SJSA1 (cell line): ENCODE results near the gene DNAJC1. TPM values are rescaled to one million over a fixed set of nuclear protein-coding genes. Genes with fewer than 3 reads are reported as not detected.
"Not testable (repeated sequence)": the region's sequence is repeated elsewhere in the genome, so short reads cannot be mapped to it uniquely, and the experiment has no call there.

Experiments used
- DNase-seq, 2 experiments: peaks; one replicate each; pipeline ENCODE4 v3.0.0-alpha.2; 2015 to 2020; ENCODE audit warnings: low spot score in 2 of 2, low read depth in 1 of 2
- H3K27ac ChIP-seq: fragments of 250-450 bp; sonication (Bioruptor Pico); 2 replicates; pipeline ENCODE4 v1.5.1; 2020; ENCODE audit warnings: mild to moderate bottlenecking, moderate library complexity
- H3K27me3 ChIP-seq: fragments of 250-450 bp; sonication (Bioruptor Pico); replicated peaks from 2 replicates; pipeline ENCODE4 v1.5.1; 2020; ENCODE audit warnings: mild to moderate bottlenecking, moderate library complexity
- H3K36me3 ChIP-seq: fragments of 250-450 bp; sonication (Bioruptor Pico); 2 replicates; pipeline ENCODE4 v1.5.1; 2020; ENCODE audit warnings: mild to moderate bottlenecking
- H3K4me1 ChIP-seq: fragments of 250-450 bp; sonication (Bioruptor Pico); replicated peaks from 2 replicates; pipeline ENCODE4 v1.6.1; 2021; ENCODE audit warnings: mild to moderate bottlenecking
- H3K4me3 ChIP-seq: fragments of 250-450 bp; sonication (Bioruptor Pico); 2 replicates; pipeline ENCODE4 v1.5.1; 2020; ENCODE audit warnings: mild to moderate bottlenecking
- H3K9me3 ChIP-seq: fragments of 250-450 bp; sonication (Bioruptor Pico); replicated peaks from 2 replicates; pipeline ENCODE4 v1.5.1; 2020; ENCODE audit warnings: mild to moderate bottlenecking
- total RNA-seq: library from RNA; depleted of rRNA; stranded (reverse); fragments of >200 nt; shearing (Covaris generic); gene quantifications from 2 replicates; pipeline ENCODE4 v1.2.3, GENCODE V29; 2014

Gene DNAJC1
- total RNA-seq, 1 experiment from 2014 or later, result 78.3 TPM

- H3K9me3 ChIP-seq, result peaks cover 4% of the 10 kb centered on the region
- H3K4me3 ChIP-seq, result no peak overlapping the region
- no peaks in the 10 kb centered on the region for H3K36me3 ChIP-seq
- no peaks in the 10 kb centered on the region for H3K4me1 ChIP-seq
- H3K27ac ChIP-seq, result no peak overlapping the region
- DNase-seq, result no peak
- no peaks in the 10 kb centered on the region for H3K27me3 ChIP-seq
Observed at GRCh38 chr10:21831986-21832820, 171.3 kb downstream of the DNAJC1 start.

- DNase-seq, result no peak
- H3K4me3 ChIP-seq, result no peak overlapping the region
- no peaks in the 10 kb centered on the region for H3K4me1 ChIP-seq
- H3K9me3 ChIP-seq, result peaks cover 7% of the 10 kb centered on the region
- no peaks in the 10 kb centered on the region for H3K36me3 ChIP-seq
- H3K27ac ChIP-seq, result no peak overlapping the region
- H3K27me3 ChIP-seq, result no peaks in the 10 kb centered on the region
Observed at GRCh38 chr10:21830037-21830436, 173.5 kb downstream of the DNAJC1 start.

DNA sequence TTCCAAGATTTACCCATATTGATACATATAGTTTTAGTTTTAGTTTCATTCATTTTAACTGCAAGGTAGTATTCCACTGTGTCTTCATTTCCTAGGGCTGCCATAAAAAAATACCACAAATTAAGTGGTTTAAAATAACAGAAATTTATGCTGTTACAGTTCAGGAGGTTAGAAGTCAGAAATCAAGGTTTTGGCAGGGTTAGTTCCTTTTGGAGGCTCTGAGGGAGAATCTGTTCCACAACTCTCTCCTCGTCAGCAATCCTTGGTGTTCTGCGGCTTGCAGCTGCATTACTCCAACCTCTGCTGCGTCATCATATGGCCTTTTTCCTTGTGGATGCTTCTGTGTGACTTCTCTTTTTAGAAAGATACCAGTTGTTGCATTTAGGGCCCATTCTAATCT lies 176.2 kb downstream of the DNAJC1 start:
- Histone ChIP-seq H3K9me3 (peaks cover 7% of the 10 kb centered on the region; the same call in 1 of the 2 replicates), H3K4me3 (no peak overlapping the region), H3K27me3 (no peaks in the 10 kb centered on the region), H3K36me3 (no peaks in the 10 kb centered on the region), H3K27ac (no peak overlapping the region), H3K4me1 (no peaks in the 10 kb centered on the region)
- no peak for DNase-seq

DNA sequence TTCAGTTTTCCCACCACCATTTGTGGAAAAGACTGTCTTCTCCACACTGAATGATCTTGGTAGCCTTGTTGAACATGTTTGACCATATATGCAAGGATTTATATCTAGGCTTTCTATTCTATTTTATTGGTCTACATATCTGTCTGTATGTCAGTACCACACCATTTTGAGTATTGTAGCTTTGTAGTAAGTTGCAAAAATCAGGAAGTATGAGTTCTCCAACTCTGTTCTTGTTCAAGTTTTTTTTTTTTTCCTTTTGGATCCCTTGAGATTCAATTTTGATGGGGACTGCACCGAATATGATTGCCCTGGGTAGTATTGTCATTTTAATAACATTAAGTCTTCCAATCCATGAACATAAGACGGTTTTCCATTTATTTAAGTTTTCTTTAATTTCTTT lies 176.8 kb downstream of the DNAJC1 start:
- Histone ChIP-seq H3K9me3 (peaks cover 7% of the 10 kb centered on the region; the same call in 1 of the 2 replicates), H3K4me1 (no peaks in the 10 kb centered on the region), H3K4me3 (no peak overlapping the region), H3K27me3 (no peaks in the 10 kb centered on the region), H3K36me3 (no peaks in the 10 kb centered on the region), H3K27ac (no peak overlapping the region)
- DNase-seq, result no peak

- Histone ChIP-seq H3K36me3 (no peaks in the 10 kb centered on the region), H3K27me3 (no peaks in the 10 kb centered on the region), H3K27ac (no peak overlapping the region), H3K4me3 (no peak overlapping the region), H3K4me1 (no peaks in the 10 kb centered on the region), H3K9me3 (peaks cover 7% of the 10 kb centered on the region; the same call in 1 of the 2 replicates)
- DNase-seq, result no peak
Observed at GRCh38 chr10:21825345-21825744, 178.2 kb downstream of the DNAJC1 start.

GRCh38 chr10:21824409-21824808 lies 179.1 kb downstream of the DNAJC1 start:
- no peaks in the 10 kb centered on the region for H3K27me3 ChIP-seq
- H3K4me1 ChIP-seq, result no peaks in the 10 kb centered on the region
- H3K27ac ChIP-seq, result no peak overlapping the region
- DNase-seq, result no peak
- H3K36me3 ChIP-seq, result no peaks in the 10 kb centered on the region
- no peak overlapping the region for H3K4me3 ChIP-seq
- peaks cover 6% of the 10 kb centered on the region; the same call in 1 of the 2 replicates for H3K9me3 ChIP-seq

- H3K4me1 ChIP-seq, result no peaks in the 10 kb centered on the region
Observed at GRCh38 chr10:21823617-21824016, 179.9 kb downstream of the DNAJC1 start.

DNA sequence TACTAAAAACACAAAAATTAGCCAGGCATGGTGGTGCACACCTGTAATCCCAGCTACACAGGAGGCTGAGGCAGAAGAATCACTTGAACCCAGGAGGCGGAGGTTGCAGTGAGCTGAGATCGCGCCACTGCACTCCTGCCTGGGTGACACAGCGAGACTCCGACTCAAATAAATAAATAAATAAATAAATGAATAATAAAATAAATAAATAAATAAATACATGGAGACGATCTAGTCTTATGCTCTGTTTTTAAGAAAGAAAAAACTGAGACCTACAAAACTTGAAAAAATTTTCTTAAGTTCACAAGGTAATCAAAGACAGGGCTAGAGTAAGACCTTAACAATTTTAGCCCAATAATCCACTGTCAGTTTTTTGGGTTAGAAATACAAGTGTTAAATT lies 181.3 kb downstream of the DNAJC1 start:
- not testable (repeated sequence) for H3K27ac ChIP-seq, H3K4me3 ChIP-seq

More at GRCh38 chr10:21823617-21824016, 179.9 kb downstream of the DNAJC1 start:
- Histone ChIP-seq H3K36me3 (no peaks in the 10 kb centered on the region), H3K4me3 (no peak overlapping the region), H3K9me3 (peaks cover 5% of the 10 kb centered on the region; the same call in 1 of the 2 replicates), H3K27ac (no peak overlapping the region), H3K27me3 (no peaks in the 10 kb centered on the region)
- DNase-seq, result no peak

GRCh38 chr10:21820952-21821351 lies 182.6 kb downstream of the DNAJC1 start:
- no peak overlapping the region for H3K27ac ChIP-seq
- no peaks in the 10 kb centered on the region for H3K27me3 ChIP-seq
- no peaks in the 10 kb centered on the region for H3K4me1 ChIP-seq
- no peaks in the 10 kb centered on the region for H3K9me3 ChIP-seq
- H3K36me3 ChIP-seq, result no peaks in the 10 kb centered on the region
- DNase-seq, result no peak
- H3K4me3 ChIP-seq, result no peak overlapping the region

More for the DNA sequence above, 181.3 kb downstream of the DNAJC1 start:
- not testable (repeated sequence) for H3K4me1 ChIP-seq, H3K9me3 ChIP-seq, H3K36me3 ChIP-seq, DNase-seq, H3K27me3 ChIP-seq

- H3K4me3 ChIP-seq, DNase-seq, H3K9me3 ChIP-seq, H3K27ac ChIP-seq, H3K36me3 ChIP-seq, H3K4me1 ChIP-seq, H3K27me3 ChIP-seq: not testable (repeated sequence)
Observed at GRCh38 chr10:21818416-21818815, 185.1 kb downstream of the DNAJC1 start.

DNA sequence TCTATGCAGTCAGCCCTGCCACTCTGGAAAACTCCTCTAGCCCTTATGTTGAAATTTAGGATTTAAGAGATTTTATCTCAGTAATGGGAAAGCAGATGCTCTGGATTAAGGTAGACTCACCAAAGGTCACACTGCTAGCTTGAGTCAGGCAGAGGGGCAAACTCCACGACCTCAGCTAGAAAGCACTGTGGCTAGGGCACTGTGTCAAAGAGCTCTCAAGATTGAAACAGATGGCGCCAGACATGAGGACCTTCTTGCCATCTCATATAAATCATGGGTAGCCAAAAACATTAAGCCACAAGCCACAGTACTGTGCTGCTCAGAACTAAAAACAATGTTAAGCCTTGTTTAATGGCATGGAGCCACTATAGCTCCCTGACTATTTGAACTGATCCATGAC lies 188.7 kb downstream of the DNAJC1 start:
- Histone ChIP-seq H3K27ac (no peak overlapping the region), H3K4me1 (no peaks in the 10 kb centered on the region), H3K9me3 (no peaks in the 10 kb centered on the region), H3K4me3 (no peak overlapping the region), H3K27me3 (no peaks in the 10 kb centered on the region), H3K36me3 (no peaks in the 10 kb centered on the region)
- DNase-seq, result no peak

GRCh38 chr10:21813946-21814345 lies 189.6 kb downstream of the DNAJC1 start:
- no peaks in the 10 kb centered on the region for H3K9me3 ChIP-seq
- no peak overlapping the region for H3K27ac ChIP-seq
- H3K4me3 ChIP-seq, result no peak overlapping the region
- no peaks in the 10 kb centered on the region for H3K36me3 ChIP-seq
- H3K27me3 ChIP-seq, result no peaks in the 10 kb centered on the region
- DNase-seq, result no peak
- no peaks in the 10 kb centered on the region for H3K4me1 ChIP-seq

DNA sequence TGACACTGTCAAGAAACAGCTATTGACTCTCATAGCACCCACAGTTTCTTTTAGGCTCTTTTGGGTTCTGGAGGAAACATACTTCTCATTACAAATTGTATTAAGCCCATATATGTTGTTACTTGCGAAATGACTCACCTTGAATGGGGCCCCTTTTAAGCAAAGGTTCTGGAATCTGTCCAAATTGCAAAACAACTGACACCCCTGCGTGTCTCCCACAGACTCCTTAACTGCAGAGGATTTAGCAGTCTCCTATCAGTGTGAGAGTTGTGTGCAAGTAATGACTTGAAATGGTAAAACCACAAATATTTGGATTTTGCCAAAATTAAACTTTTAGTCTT lies 192.3 kb downstream of the DNAJC1 start:
- Histone ChIP-seq H3K4me3 (no peak overlapping the region), H3K27me3 (no peaks in the 10 kb centered on the region), H3K9me3 (no peaks in the 10 kb centered on the region), H3K4me1 (no peaks in the 10 kb centered on the region), H3K36me3 (no peaks in the 10 kb centered on the region), H3K27ac (no peak overlapping the region)
- DNase-seq, result no peak

DNA sequence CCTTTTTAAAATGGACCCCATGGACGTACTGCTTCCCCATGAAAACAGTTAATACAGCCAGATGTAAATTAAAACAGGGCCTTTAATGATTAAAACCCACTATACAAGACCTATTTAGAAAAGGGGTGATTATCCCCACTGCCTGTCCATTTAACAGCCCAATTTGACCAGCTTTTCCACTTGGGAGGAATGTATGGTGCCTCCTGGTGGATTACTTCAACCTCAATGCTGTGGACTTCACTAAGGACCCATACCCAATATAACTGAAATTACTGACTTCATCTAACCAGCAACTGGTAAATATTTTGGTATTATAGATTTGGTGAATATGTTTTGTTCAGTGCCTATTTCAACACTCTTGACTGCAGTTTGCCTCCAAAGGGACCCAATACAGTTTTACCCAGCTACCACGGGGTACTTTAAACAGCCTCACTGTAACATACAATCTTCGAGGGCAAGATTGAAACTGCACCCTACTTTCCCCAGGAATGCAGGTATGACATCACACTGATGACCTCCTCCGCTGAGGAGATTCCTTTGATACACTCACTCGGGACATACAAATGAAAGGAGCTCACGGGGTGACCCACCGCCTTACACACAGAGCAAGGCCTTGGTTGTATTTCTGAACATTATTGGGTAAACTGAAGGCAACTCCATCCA lies 192.8 kb downstream of the DNAJC1 start:
- H3K4me3 ChIP-seq, result no peak overlapping the region
- no peaks in the 10 kb centered on the region for H3K27me3 ChIP-seq
- H3K9me3 ChIP-seq, result no peaks in the 10 kb centered on the region
- no peak for DNase-seq
- H3K4me1 ChIP-seq, result no peaks in the 10 kb centered on the region
- H3K36me3 ChIP-seq, result no peaks in the 10 kb centered on the region
- H3K27ac ChIP-seq, result no peak overlapping the region
